PFSK-1 (cell line): ENCODE measurements around the gene AKAP6.

Experiments
- FOXP2 ChIP-seq: optimal IDR thresholded peaks from 2 replicates; pipeline ENCODE3; 2011; ENCODE audit warnings: borderline replicate concordance, control low read depth, inconsistent platforms; ENCODE audit not compliant: insufficient read depth; ENCODE audit errors: extremely low read length, extremely low read depth
- POLR2AphosphoS5 ChIP-seq: IDR thresholded peaks from 2 replicates; pipeline ENCODE4 v1.6.1; 2012; ENCODE audit warnings: low read depth, mild to moderate bottlenecking, control low read depth, low read length, moderate library complexity
- SIN3A ChIP-seq: IDR thresholded peaks from 2 replicates; pipeline ENCODE4 v1.6.1; 2012; ENCODE audit warnings: mild to moderate bottlenecking, low read length, moderate library complexity, borderline replicate concordance; ENCODE audit not compliant: insufficient read depth
- TAF1 ChIP-seq: IDR thresholded peaks from 2 replicates; pipeline ENCODE4 v1.6.1; 2012; ENCODE audit warnings: low read length, control low read depth, borderline replicate concordance; ENCODE audit not compliant: insufficient read depth
- TF ChIP-seq, protein P1 (sequence below), 2 experiments: IDR thresholded peaks; 2 replicates each; pipeline versions ENCODE4 v1.6.1 to v1.8.0; 2011 to 2012; ENCODE audit warnings: low read depth in 2 of 2, low read length in 2 of 2, control low read depth in 1 of 2, inconsistent platforms in 1 of 2, mild to moderate bottlenecking in 1 of 2, moderate library complexity in 1 of 2; ENCODE audit not compliant: insufficient read depth in 1 of 2

AKAP6 gene

DNA sequence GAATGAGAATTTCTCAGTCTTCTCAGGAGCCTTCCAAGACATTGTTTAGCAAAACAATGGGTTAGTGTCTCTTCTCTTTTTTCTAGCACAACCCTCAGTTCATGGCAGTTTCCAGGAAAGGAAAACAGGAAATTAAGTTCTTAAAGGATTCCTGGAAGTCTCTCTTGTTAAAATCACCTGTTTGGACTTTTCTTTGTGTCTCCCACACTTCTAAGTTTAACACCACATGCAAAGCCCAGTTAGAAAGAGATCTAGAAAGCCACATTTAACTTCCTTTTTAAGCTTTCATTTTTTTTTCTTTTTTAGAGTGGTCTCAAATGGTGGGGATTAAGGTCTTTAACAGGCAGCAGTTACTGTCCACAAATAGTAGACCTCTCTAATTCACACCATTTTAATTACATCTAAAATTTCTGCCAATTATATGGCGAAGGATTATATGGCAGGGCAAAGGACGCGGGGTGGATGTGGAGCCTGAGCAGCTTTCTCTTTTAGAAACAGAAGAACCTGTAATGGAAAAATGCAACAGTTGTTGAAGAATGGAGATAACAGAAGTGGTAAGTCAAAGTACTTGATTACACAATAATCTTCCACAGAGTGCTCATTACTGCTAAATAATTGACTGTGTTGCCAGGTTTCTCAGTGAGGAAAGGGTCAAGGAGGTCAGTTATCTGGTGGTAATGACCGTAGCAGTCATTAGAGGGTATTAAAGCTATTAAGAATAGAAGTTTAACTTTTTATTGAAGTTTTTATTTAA is 298.6 kb downstream of the AKAP6 start:
- TF ChIP-seq, protein P1, sequence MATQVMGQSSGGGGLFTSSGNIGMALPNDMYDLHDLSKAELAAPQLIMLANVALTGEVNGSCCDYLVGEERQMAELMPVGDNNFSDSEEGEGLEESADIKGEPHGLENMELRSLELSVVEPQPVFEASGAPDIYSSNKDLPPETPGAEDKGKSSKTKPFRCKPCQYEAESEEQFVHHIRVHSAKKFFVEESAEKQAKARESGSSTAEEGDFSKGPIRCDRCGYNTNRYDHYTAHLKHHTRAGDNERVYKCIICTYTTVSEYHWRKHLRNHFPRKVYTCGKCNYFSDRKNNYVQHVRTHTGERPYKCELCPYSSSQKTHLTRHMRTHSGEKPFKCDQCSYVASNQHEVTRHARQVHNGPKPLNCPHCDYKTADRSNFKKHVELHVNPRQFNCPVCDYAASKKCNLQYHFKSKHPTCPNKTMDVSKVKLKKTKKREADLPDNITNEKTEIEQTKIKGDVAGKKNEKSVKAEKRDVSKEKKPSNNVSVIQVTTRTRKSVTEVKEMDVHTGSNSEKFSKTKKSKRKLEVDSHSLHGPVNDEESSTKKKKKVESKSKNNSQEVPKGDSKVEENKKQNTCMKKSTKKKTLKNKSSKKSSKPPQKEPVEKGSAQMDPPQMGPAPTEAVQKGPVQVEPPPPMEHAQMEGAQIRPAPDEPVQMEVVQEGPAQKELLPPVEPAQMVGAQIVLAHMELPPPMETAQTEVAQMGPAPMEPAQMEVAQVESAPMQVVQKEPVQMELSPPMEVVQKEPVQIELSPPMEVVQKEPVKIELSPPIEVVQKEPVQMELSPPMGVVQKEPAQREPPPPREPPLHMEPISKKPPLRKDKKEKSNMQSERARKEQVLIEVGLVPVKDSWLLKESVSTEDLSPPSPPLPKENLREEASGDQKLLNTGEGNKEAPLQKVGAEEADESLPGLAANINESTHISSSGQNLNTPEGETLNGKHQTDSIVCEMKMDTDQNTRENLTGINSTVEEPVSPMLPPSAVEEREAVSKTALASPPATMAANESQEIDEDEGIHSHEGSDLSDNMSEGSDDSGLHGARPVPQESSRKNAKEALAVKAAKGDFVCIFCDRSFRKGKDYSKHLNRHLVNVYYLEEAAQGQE (IDR thresholded peaks at IDR 0.05; ENCODE audit: insufficient read depth in 1 of 2, low read depth in 2 of 2, low read length in 2 of 2) = no peak
- TF ChIP-seq FOXP2 = no peak
- TF ChIP-seq POLR2AphosphoS5 = no peak
- no peak for TF ChIP-seq TAF1
- TF ChIP-seq SIN3A = no peak

DNA sequence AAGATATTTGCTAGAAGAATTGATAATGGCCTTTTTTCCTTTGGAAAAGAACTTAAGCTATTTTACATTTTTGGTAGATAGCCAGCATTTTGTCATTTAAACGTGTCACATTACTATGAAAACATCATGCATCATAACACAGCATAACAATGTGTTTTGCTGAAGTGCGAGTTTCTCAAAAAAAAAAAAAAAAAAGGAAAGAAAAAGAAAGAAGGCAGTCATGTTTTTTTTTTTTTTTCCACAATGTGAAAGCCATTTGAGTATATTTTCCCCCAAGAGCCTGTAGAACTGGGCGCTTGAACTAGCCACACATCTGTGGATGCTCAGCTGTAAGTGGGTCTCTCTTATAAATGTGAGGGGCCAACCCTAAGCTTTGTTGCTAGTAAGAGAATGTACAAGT is 300.1 kb downstream of the AKAP6 start:
- TF ChIP-seq TAF1 (no peak), POLR2AphosphoS5 (no peak)

DNA sequence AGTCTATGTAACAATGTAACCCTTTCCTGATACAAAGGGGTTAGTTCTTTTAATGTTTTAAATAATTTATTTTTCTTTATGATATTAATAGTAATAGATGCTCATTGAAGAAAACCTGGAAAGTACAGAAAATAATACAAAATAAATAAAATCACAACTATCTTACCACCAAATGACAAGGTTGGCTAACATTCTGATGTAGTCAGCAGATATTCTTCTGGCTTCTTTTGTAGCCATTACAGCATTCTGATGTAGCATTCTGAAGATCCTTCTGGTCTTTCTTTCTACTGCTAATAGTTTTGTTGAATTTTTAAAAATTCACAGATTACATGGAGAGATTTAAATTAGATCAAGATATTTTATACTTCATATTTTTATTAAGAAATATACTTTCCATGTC is 301.6 kb downstream of the AKAP6 start:
- no peak for TF ChIP-seq POLR2AphosphoS5

DNA sequence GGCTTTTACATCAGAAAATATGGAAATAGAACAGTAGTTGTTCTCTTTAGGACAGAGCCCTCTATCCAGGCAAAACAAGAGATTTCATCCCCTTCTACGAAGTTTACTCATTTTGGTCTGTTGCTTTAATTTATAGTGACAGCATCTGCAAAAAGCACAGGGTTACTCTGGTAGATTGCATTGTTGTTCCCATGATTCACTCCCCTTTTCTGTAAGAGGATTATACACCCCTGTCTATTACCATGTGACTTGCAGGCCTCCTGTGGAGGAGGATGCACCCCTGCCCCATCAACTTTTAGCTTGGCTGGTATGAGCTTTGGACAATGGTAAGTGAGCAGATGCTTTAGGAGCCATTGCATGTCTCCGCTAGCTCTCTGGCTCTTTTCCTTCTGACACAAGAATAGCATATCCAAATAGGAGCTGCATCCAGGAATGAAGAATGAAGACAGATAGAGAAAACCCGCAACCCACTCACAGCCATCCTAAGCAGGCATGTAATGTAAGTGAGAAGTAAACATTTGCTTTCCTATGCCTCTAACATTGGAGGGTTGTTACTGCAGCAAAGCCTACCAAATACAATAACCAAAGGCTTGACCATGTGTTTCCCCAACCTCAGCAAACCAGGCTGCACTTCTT is 304.2 kb downstream of the AKAP6 start:
- TF ChIP-seq TAF1 (no peak), SIN3A (no peak), POLR2AphosphoS5 (no peak), FOXP2 (no peak)
- TF ChIP-seq, protein P1 (IDR thresholded peaks at IDR 0.05; ENCODE audit: insufficient read depth in 1 of 2, low read depth in 2 of 2, low read length in 2 of 2) = no peak

DNA sequence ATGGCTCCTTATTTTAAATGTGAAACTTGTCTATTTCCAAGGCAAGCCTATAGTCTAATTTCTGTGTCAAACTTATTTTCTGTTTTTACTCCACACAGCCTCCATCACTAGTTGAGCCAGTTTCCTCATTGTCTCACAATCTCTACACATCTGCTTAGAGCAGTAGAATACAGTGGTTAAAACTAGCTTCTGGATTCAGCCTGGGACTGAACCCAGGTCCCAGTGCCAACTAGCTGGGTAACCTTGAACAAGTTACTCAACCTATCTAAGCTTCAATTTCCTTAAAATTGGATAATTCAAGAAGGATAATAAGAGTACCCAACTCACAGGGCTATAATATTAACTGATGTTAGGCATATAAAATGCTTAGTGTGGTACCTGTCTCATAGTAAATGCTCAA is 304.8 kb downstream of the AKAP6 start:
- TF ChIP-seq TAF1 = no peak
- no peak for TF ChIP-seq SIN3A
- TF ChIP-seq, protein P1 (IDR thresholded peaks at IDR 0.05; ENCODE audit: insufficient read depth in 1 of 2, low read depth in 2 of 2, low read length in 2 of 2) = no peak
- TF ChIP-seq FOXP2 = no peak
- no peak for TF ChIP-seq POLR2AphosphoS5

DNA sequence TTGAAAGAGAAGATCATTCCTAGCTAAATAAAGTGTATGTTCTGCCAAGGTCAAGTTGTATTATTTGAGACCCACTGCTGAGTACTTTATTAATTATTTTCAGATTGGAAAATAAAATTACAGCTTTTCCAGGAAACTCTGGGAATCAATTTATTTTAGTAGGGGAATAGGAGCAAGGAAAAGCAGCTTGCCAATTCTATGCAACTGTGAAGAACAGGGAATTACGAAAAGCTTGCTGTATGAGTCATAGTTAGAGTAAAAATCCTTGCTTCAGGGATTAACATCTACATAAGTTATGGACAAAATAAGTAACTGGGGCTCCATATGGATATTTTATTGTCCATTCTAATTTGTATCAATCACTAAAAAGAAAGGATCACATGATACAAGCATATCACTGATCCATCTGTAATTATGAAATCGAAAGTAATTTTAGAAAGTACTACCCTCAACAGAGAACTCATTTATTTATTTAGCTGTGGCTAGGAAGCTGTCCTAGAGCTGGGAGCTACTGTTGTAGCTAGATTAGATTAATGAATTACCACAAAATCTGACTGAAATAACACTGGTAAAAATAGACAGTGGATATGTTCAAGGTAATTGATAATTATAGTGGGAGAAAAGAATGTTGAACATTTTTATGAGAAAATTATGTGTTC is 306.1 kb downstream of the AKAP6 start:
- TF ChIP-seq POLR2AphosphoS5 (no peak), SIN3A (no peak), TAF1 (no peak), FOXP2 (no peak)
- TF ChIP-seq, protein P1 (IDR thresholded peaks at IDR 0.05; ENCODE audit: insufficient read depth in 1 of 2, low read depth in 2 of 2, low read length in 2 of 2) = no peak
